Activated naive CD4-positive, alpha-beta T cell treated with anti-CD3 and anti-CD28 coated beads, Interleukin-2, amount 10 ng/mL, durations not matched to agents 5 hours and 36 hours (primary cell): Measurements from ENCODE around the gene HOXC12. TPM values are rescaled to one million over a fixed set of nuclear protein-coding genes. Genes with fewer than 3 reads are reported as not detected.

Experiments
- microRNA-seq: library from miRNA; unstranded; fragments of <30 nt; microRNA quantifications from one replicate; pipeline ENCODE4 v1.2.0, GENCODE V29; 2022; ENCODE audit warnings: borderline microRNAs expressed, borderline replicate concordance
- total RNA-seq, 2 experiments: library from RNA; stranded (reverse); gene quantifications; one replicate each; pipeline ENCODE4 v1.2.3, GENCODE V29; 2021

HOXC12 gene, protein sequence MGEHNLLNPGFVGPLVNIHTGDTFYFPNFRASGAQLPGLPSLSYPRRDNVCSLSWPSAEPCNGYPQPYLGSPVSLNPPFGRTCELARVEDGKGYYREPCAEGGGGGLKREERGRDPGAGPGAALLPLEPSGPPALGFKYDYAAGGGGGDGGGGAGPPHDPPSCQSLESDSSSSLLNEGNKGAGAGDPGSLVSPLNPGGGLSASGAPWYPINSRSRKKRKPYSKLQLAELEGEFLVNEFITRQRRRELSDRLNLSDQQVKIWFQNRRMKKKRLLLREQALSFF
- total RNA-seq, result not detected

GRCh38 chr12:53954694-53955035 lies at the start of gene HOXC12:
Gene HOXC12 (plus strand): TSS chr12:53954903. CDS start chr12:53954930, 27 bp downstream.

GRCh38 chr12:53938326-53939140 lies 16.2 kb upstream of the HOXC12 start, which contains the start of gene HOXC13:
Gene HOXC13 (plus strand): TSS chr12:53938831. CDS start chr12:53938907, 76 bp downstream.

GRCh38 chr12:53972722-53973235 lies 18.1 kb downstream of the HOXC12 start, which contains the start of gene HOXC11:
Gene HOXC11 (plus strand): TSS chr12:53973126. CDS start chr12:53973242, 116 bp downstream.

DNA sequence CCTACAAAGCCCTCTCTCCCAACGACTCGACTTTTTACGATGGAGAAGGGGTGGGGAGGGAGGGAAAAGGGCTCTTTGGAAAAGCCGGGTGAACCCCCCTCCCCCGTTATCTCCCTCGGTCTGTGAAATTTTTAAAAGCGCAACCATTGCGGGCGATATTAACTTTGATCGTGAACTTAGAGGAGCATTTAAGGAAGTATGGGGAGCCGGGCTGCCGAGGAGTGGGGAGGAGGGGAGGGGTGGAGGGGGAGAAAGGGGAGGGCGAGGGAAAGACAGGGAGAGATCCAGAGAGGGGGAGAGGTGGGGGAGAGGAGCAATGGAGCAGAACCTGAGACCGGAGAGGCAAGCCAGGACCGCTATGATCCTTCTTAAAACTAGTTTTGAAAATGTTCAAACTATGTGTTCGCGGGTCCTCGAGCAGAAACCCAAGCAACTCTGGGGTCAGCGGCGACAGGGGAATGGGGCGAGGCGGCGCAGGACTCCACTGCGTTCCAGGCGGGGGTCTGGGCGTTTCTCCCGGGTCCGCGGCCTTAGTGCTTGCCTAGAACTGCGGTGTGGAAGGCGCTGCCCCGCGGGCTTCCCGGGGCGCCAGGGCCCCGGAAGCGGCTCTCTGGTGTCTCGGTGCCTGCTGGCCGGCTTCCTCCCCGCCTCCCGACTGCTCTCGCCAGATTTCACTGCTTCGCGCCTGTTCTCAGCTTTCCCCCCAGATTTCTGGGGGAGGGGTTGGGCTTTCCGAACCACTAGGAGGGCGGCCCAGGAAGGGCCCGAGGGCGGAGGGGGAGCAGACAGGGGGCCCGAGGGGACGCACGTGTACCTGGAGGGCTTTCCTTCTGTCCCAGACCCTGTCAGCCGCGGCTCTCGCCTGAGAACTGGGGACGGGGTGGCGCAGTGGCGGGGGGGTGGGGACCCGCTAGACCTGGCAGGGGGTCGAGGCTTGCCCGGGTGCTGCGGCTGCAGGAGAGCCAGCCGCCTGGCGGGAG lies 19.7 kb downstream of the HOXC12 start, which contains the start of gene HOTAIR:
TSS of gene HOTAIR (minus strand) at position 871 of the 980 bp plus-strand sequence.

GRCh38 chr12:53984901-53985691 lies 30.4 kb downstream of the HOXC12 start, which contains the start of gene HOXC10:
Gene HOXC10 (plus strand): TSS chr12:53985146. CDS start chr12:53985260, 114 bp downstream.

GRCh38 chr12:54000116-54001114 lies 45.7 kb downstream of the HOXC12 start, which contains the start of gene HOXC9:
Gene HOXC9 (plus strand): TSS chr12:54000161. CDS start chr12:54000189, 28 bp downstream.

Small RNA genes lying within 50 kb of the gene (microRNA-seq; reads per million reads assigned to microRNA genes)
- not detected for gene MIR196A2

Other genes starting within 250 kb of the HOXC12 start
- 10 to 100 TPM; 71.7 to 80.0 TPM for gene CALCOCO1, start 227.5 kb upstream of the HOXC12 start, total RNA-seq
- not detected for gene CISTR, start 202.9 kb upstream of the HOXC12 start, total RNA-seq
- gene HOXC13, start 16.1 kb upstream of the HOXC12 start, total RNA-seq, result not detected
- not detected for gene HOXC11, start 18.2 kb downstream of the HOXC12 start, total RNA-seq
- gene HOTAIR, start 20.1 kb downstream of the HOXC12 start, total RNA-seq, result not detected
- gene HOXC10, start 30.2 kb downstream of the HOXC12 start, total RNA-seq, result not detected
- not detected for gene HOXC9, start 45.3 kb downstream of the HOXC12 start, total RNA-seq
- gene HOXC8, start 54.1 kb downstream of the HOXC12 start, total RNA-seq, result not detected
- gene HOXC6, start 73.5 kb downstream of the HOXC12 start, total RNA-seq, result not detected
- not detected for gene HOXC5, start 78.1 kb downstream of the HOXC12 start, total RNA-seq
- under 1 TPM in 1 of 2 experiments, not detected in 1; 0.17 TPM for gene HOXC4, start 98.9 kb downstream of the HOXC12 start, total RNA-seq
- gene SMUG1, start 234.1 kb downstream of the HOXC12 start, total RNA-seq, result 10 to 100 TPM; 24.1 to 25.0 TPM